IMR-90 (cell line): ENCODE data around the gene UNC119. TPM values are rescaled to one million over a fixed set of nuclear protein-coding genes. Genes with fewer than 3 reads are reported as not detected.

ENCODE experiments used
- ATAC-seq: fragments of 200-7000 bp; cut with Tn5 transposase; 2 replicates; pipeline ENCODE4 v1.9.1; 2020; ENCODE audit warnings: low read depth, mild to moderate bottlenecking, moderate library complexity
- BruUV-seq: library from RNA; stranded (reverse); fragments of 400-500 nt; replicated peaks from 2 replicates; lab custom pipeline; 2021; lab: Mats Ljungman, UMichigan
- CTCF ChIA-PET: fragments of 300-600 bp; formaldehyde crosslinking; extraction: SDS; loops from one replicate; lab custom pipeline; 2021; ENCODE audit warnings: antibody characterized with exemption; lab: Yijun Ruan, JAX
- POLR2A ChIA-PET: fragments of 300-600 bp; sonication (Branson Sonifier 250); formaldehyde crosslinking; loops from one replicate; lab custom pipeline; 2022; ENCODE audit warnings: antibody characterized with exemption; ENCODE audit not compliant: unreplicated experiment; lab: Charles Lee
- DNase-seq: peaks from one replicate; pipeline ENCODE4 v3.0.0; 2013
- H2AFZ ChIP-seq: replicated peaks from 2 replicates; pipeline ENCODE3; 2013; ENCODE audit warnings: low read length, mild to moderate bottlenecking; ENCODE audit not compliant: poor library complexity
- H2AK5ac ChIP-seq: 2 replicates; pipeline ENCODE4 v1.6.1; 2013; ENCODE audit warnings: low read depth, low read length, inconsistent platforms
- H2AK9ac ChIP-seq: replicated peaks from 2 replicates; pipeline ENCODE3; 2013; ENCODE audit warnings: mild to moderate bottlenecking, low read depth, low read length, moderate library complexity; ENCODE audit not compliant: poor library complexity
- H2BK120ac ChIP-seq: 2 replicates; pipeline ENCODE4 v1.6.1; 2013; ENCODE audit warnings: low read depth, low read length, inconsistent platforms
- H2BK15ac ChIP-seq: 3 replicates; pipeline ENCODE4 v1.6.1; 2013; ENCODE audit warnings: low read depth, low read length, inconsistent platforms
- H2BK20ac ChIP-seq: 2 replicates; pipeline ENCODE4 v1.6.1; 2013; ENCODE audit warnings: low read depth, mild to moderate bottlenecking, inconsistent platforms, low read length, moderate library complexity
- H2BK5ac ChIP-seq: 2 replicates; pipeline ENCODE4 v1.6.1; 2013; ENCODE audit warnings: mild to moderate bottlenecking, low read depth, low read length, inconsistent platforms; ENCODE audit not compliant: poor library complexity, severe bottlenecking
- H3K14ac ChIP-seq: replicated peaks from 2 replicates; pipeline ENCODE4 v1.6.1; 2013; ENCODE audit warnings: low read depth, low read length, inconsistent platforms
- H3K18ac ChIP-seq: 2 replicates; pipeline ENCODE4 v1.6.1; 2013; ENCODE audit warnings: low read depth, low read length, control low read depth
- H3K23ac ChIP-seq: 2 replicates; pipeline ENCODE4 v1.6.1; 2013; ENCODE audit warnings: low read depth, low read length, inconsistent platforms
- H3K27ac ChIP-seq: 2 replicates; pipeline ENCODE4 v1.5.1; 2013; ENCODE audit warnings: mild to moderate bottlenecking, control low read depth, low read length; ENCODE audit not compliant: insufficient read depth
- H3K27me3 ChIP-seq: 2 replicates; pipeline ENCODE4 v1.6.1; 2013; ENCODE audit warnings: low read length; ENCODE audit not compliant: control insufficient read depth, insufficient read depth
- H3K36me3 ChIP-seq: 2 replicates; pipeline ENCODE4 v1.6.1; 2013; ENCODE audit warnings: low read length, mixed read lengths; ENCODE audit not compliant: control insufficient read depth, insufficient read depth
- H3K4ac ChIP-seq: 2 replicates; pipeline ENCODE4 v1.6.1; 2013; ENCODE audit warnings: low read depth, low read length, inconsistent platforms
- H3K4me1 ChIP-seq: 2 replicates; pipeline ENCODE4 v1.6.1; 2013; ENCODE audit warnings: low read length, mixed read lengths; ENCODE audit not compliant: control insufficient read depth, insufficient read depth
- H3K4me2 ChIP-seq: 2 replicates; pipeline ENCODE4 v1.6.1; 2013; ENCODE audit warnings: low read depth, mild to moderate bottlenecking, control low read depth, low read length, moderate library complexity
- H3K4me3 ChIP-seq: 2 replicates; pipeline ENCODE4 v1.5.1; 2013; ENCODE audit warnings: low read depth, mild to moderate bottlenecking, control low read depth, low read length, moderate library complexity; ENCODE audit not compliant: insufficient read depth
- H3K56ac ChIP-seq: 2 replicates; pipeline ENCODE4 v1.6.1; 2013; ENCODE audit warnings: low read length, inconsistent platforms; ENCODE audit not compliant: insufficient read depth; ENCODE audit errors: extremely low read depth
- H3K79me1 ChIP-seq, 2 experiments: 2 replicates each; pipeline ENCODE4 v1.6.1; 2013; ENCODE audit warnings: low read length in 2 of 2, inconsistent platforms in 1 of 2, low read depth in 1 of 2
- H3K9ac ChIP-seq: 2 replicates; pipeline ENCODE4 v1.6.1; 2013; ENCODE audit warnings: low read depth, low read length, control low read depth
- H3K9me1 ChIP-seq: 2 replicates; pipeline ENCODE4 v1.6.1; 2013; ENCODE audit warnings: low read length, inconsistent platforms; ENCODE audit not compliant: insufficient read depth
- H3K9me3 ChIP-seq: 2 replicates; pipeline ENCODE4 v1.6.1; 2013; ENCODE audit warnings: low read length; ENCODE audit not compliant: control insufficient read depth, insufficient read depth
- H4K20me1 ChIP-seq: 2 replicates; pipeline ENCODE4 v1.6.1; 2013; ENCODE audit warnings: low read length, inconsistent platforms; ENCODE audit not compliant: insufficient read depth
- H4K5ac ChIP-seq: 2 replicates; pipeline ENCODE4 v1.6.1; 2013; ENCODE audit warnings: mild to moderate bottlenecking, low read depth, low read length, control low read depth
- H4K8ac ChIP-seq, 2 experiments: 2 replicates each; pipeline ENCODE4 v1.6.1; 2013; ENCODE audit warnings: low read depth in 2 of 2, low read length in 2 of 2, control low read depth in 1 of 2, inconsistent platforms in 1 of 2
- H4K91ac ChIP-seq: 2 replicates; pipeline ENCODE4 v1.6.1; 2013; ENCODE audit warnings: low read depth, low read length, inconsistent platforms; ENCODE audit not compliant: insufficient read depth
- CHD1 ChIP-seq: IDR thresholded peaks from 2 replicates; pipeline ENCODE4 v1.6.1; 2012; ENCODE audit warnings: low read depth, low read length, improper control_type of control experiment
- CTCF ChIP-seq: conservative IDR thresholded peaks from 2 replicates; pipeline ENCODE4 v1.5.1; 2012; ENCODE audit warnings: mild to moderate bottlenecking, low read depth, low read length, improper control_type of control experiment
- POLR2A ChIP-seq: IDR thresholded peaks from 2 replicates; pipeline ENCODE4 v1.6.1; 2012; ENCODE audit warnings: mild to moderate bottlenecking, low read depth, low read length
- RAD21 ChIP-seq: IDR thresholded peaks from 2 replicates; pipeline ENCODE4 v1.6.1; 2012; ENCODE audit warnings: low read length, improper control_type of control experiment
- RCOR1 ChIP-seq: IDR thresholded peaks from 2 replicates; pipeline ENCODE4 v1.6.1; 2012; ENCODE audit warnings: mild to moderate bottlenecking, low read length, improper control_type of control experiment; ENCODE audit not compliant: insufficient replicate concordance
- SMC3 ChIP-seq: fragments of 150-350 bp; IDR thresholded peaks from 2 replicates; pipeline ENCODE4 v1.6.1; 2016; ENCODE audit warnings: low read depth, mild to moderate bottlenecking, antibody characterized with exemption, low read length, moderate library complexity
- WGBS, 2 experiments: methylation state at CpG; one replicate each; pipeline versions ENCODE4 v1.1.5 to v1.1.7; 2013; ENCODE audit warnings: missing lambda C conversion rate in 2 of 2; ENCODE audit not compliant: insufficient read length in 1 of 2; ENCODE audit errors: extremely low coverage in 2 of 2; 5-methylcytosine and 5-hydroxymethylcytosine counted together
- dilution Hi-C: fragments of 300-500 bp; cut with HindIII; formaldehyde crosslinking; loops from one replicate; pipeline ENCODE4 v1.14.3; 2018; ENCODE audit warnings: low sequenced_read_pairs; ENCODE audit not compliant: unreplicated experiment
- in situ Hi-C: fragments of 300-500 bp; cut with MboI; formaldehyde crosslinking; loops from 3 replicates; pipeline ENCODE4 v1.14.3; 2019; ENCODE audit warnings: low sequenced_read_pairs, inconsistent platforms, mixed read lengths
- intact Hi-C: fragments of 100-400 bp; cut with micrococcal nuclease; formaldehyde crosslinking; loops from 2 replicates; pipeline ENCODE4 v1.10.0; 2022
- polyA plus RNA-seq, 3 experiments: library from polyadenylated mRNA; depleted of rRNA; stranded (reverse); fragments of >200 nt; gene quantifications; 2 replicates each; pipeline ENCODE4 v1.2.3, GENCODE V29; 2012; ENCODE audit warnings: low replicate concordance in 1 of 3
- total RNA-seq: library from RNA; depleted of rRNA; stranded (reverse); fragments of >200 nt; gene quantifications from 2 replicates; pipeline ENCODE4 v1.2.3, GENCODE V29; 2012
- TF ChIP-seq, protein P1 (sequence below): fragments of 150-350 bp; IDR thresholded peaks from 2 replicates; pipeline ENCODE4 v1.6.1; 2016; ENCODE audit warnings: low read depth, mild to moderate bottlenecking, low read length, moderate library complexity, borderline replicate concordance

The UNC119 gene
- total and polyA plus RNA-seq, 2 of the 4 experiments (the other 2 are of a cell fraction), result 22.4 to 57.4 TPM

DNA sequence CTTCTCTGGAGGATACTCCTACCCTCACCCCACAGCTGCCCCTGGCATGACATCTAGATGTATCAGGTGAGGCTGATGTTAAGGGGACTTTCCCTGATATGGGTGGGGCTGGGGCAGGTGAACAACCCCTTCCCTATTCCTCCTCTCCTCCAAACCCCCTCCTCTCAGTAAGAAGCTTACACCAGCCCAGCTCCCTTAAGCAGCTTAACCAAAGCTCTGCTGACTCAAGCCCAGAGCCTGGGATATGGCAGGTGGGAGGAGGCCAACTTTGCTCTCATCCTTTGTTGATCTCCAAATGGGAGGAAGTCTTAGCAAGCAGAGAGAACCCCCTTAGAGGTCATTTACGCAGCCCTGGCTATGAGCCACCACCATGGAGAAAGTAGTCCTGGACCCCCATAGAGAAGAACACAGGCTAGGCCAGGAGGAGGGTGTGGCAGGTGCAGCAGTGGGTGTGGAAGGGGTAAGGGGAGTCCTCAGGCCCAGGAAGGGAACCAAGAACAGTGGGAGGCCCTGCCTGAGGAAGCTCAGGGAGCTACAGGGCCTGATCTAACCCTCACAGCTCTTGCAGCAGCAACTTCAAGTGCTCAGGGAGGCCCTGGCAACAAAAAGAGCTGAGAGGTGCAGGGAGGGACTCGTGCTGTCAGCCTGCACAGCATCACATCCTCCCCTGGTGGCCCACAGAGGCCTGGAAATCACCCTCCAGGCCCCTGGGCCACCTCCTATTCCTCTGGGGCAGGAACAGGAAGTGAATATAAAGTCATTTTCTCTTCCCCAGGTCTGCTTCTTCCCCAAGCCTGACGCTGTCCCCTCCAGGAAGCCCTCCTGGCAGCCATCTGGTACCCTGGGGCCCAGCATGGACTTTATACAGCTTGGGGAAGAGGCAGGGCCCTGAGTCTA is 2.9 kb downstream of the UNC119 start:
- peak overlapping the region; percentile 25 for H2AK9ac ChIP-seq
- H2BK15ac ChIP-seq, result no peak overlapping the region
- no peak overlapping the region for H4K5ac ChIP-seq
- no peak overlapping the region for H3K23ac ChIP-seq
- H4K91ac ChIP-seq, result no peak overlapping the region
- no CpG with 5 or more reads among the region's 3 CpGs for WGBS, 2 experiments
- H2BK5ac ChIP-seq, result no peak overlapping the region
- H3K4me3 ChIP-seq, result no peak overlapping the region
- ATAC-seq, result no peak
- no TSS peak for BruUV-seq
- H2AK5ac ChIP-seq, result no peak overlapping the region
- H2BK120ac ChIP-seq, result no peak overlapping the region
- in situ Hi-C loops, result no loop called here
- H3K14ac ChIP-seq, result no peak overlapping the region
- peaks cover 10% of the 10 kb centered on the region; the same call in 1 of the 2 replicates for H3K9me1 ChIP-seq
- no peak overlapping the region for H2AFZ ChIP-seq
- ChIA-PET POLR2A (no interaction called here), CTCF (interaction anchor here (1.0 kb wide), 1 partner anchor 8 kb away, joined by 3 read pairs; no protein-coding TSS in a partner anchor)
- H3K4me2 ChIP-seq, result no peak overlapping the region
- no peak overlapping the region for H3K27ac ChIP-seq
- H2BK20ac ChIP-seq, result no peak overlapping the region
- dilution Hi-C loops, result no loop called here
- peaks cover 18% of the 10 kb centered on the region for H3K36me3 ChIP-seq
- H3K9ac ChIP-seq, result no peak overlapping the region
- no peak overlapping the region for H3K56ac ChIP-seq
- H3K4me1 ChIP-seq, result peaks cover 6% of the 10 kb centered on the region
- TF ChIP-seq SMC3, result no peak
- no peak for TF ChIP-seq POLR2A
- no peak for TF ChIP-seq CTCF
- TF ChIP-seq, protein P1, sequence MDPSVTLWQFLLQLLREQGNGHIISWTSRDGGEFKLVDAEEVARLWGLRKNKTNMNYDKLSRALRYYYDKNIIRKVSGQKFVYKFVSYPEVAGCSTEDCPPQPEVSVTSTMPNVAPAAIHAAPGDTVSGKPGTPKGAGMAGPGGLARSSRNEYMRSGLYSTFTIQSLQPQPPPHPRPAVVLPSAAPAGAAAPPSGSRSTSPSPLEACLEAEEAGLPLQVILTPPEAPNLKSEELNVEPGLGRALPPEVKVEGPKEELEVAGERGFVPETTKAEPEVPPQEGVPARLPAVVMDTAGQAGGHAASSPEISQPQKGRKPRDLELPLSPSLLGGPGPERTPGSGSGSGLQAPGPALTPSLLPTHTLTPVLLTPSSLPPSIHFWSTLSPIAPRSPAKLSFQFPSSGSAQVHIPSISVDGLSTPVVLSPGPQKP, result no peak
- no peak for TF ChIP-seq RAD21
- TF ChIP-seq CHD1, result no peak
- TF ChIP-seq RCOR1, result no peak
- peaks cover 13% of the 10 kb centered on the region for H4K20me1 ChIP-seq
- H3K27me3 ChIP-seq, result no peaks in the 10 kb centered on the region
- peaks cover 14 to 27% of the 10 kb centered on the region in 2 experiments for H3K79me1 ChIP-seq
- H3K4ac ChIP-seq, result no peak overlapping the region
- intact Hi-C loops, result loop anchor here (10.0 kb wide), 1 partner anchor 145 kb away; the partner anchor contains the start of gene SLC46A1
- H3K9me3 ChIP-seq, result no peaks in the 10 kb centered on the region
- H4K8ac ChIP-seq, result no peak overlapping the region
- DNase-seq, result no peak
- H3K18ac ChIP-seq, result no peak overlapping the region
